Keratinocyte (primary cell): ENCODE results near the gene LALBA.

Source experiments
- EZH2 ChIP-seq: IDR thresholded peaks from one replicate; pipeline ENCODE4 v1.6.1; 2012; ENCODE audit warnings: inconsistent platforms, mild to moderate bottlenecking, low read length, moderate library complexity
- TF ChIP-seq, protein P1 (sequence below), 3 experiments: IDR thresholded peaks in 1 of 3; conservative IDR thresholded peaks in 1 of 3; optimal IDR thresholded peaks in 1 of 3; 2 replicates in 2 of 3; 3 replicates in 1 of 3; pipeline versions ENCODE3 to v1.5.1; 2011; ENCODE audit warnings: low read length in 3 of 3, mild to moderate bottlenecking in 3 of 3, moderate library complexity in 2 of 3, control low read depth in 1 of 3, inconsistent platforms in 1 of 3; ENCODE audit not compliant: insufficient read depth in 2 of 3; ENCODE audit errors: extremely low read depth in 1 of 3

GRCh38 chr12:48532601-48533000 is 37.2 kb downstream of the LALBA start:
- TF ChIP-seq, protein P1, sequence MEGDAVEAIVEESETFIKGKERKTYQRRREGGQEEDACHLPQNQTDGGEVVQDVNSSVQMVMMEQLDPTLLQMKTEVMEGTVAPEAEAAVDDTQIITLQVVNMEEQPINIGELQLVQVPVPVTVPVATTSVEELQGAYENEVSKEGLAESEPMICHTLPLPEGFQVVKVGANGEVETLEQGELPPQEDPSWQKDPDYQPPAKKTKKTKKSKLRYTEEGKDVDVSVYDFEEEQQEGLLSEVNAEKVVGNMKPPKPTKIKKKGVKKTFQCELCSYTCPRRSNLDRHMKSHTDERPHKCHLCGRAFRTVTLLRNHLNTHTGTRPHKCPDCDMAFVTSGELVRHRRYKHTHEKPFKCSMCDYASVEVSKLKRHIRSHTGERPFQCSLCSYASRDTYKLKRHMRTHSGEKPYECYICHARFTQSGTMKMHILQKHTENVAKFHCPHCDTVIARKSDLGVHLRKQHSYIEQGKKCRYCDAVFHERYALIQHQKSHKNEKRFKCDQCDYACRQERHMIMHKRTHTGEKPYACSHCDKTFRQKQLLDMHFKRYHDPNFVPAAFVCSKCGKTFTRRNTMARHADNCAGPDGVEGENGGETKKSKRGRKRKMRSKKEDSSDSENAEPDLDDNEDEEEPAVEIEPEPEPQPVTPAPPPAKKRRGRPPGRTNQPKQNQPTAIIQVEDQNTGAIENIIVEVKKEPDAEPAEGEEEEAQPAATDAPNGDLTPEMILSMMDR (optimal IDR thresholded peaks at IDR 0.05 in 1 of 3, IDR thresholded peaks at IDR 0.05 in 1 of 3, conservative IDR thresholded peaks at IDR 0.05 in 1 of 3; ENCODE audit: extremely low read depth in 1 of 3, insufficient read depth in 2 of 3, low read length in 3 of 3): no peak
- TF ChIP-seq EZH2: no peak
